GM19328 (cell line): ENCODE measurements around the gene TBX20.
"Not testable (repeated sequence)": the region's sequence is repeated elsewhere in the genome, so short reads cannot be mapped to it uniquely, and the experiment has no call there.

Experiments
- ATAC-seq: cut with Tn5 transposase; IDR thresholded peaks from one replicate; pipeline ENCODE4 v1.9.1; 2021; ENCODE audit warnings: mild to moderate bottlenecking, moderate library complexity; ENCODE audit not compliant: unreplicated experiment

TBX20 gene

DNA sequence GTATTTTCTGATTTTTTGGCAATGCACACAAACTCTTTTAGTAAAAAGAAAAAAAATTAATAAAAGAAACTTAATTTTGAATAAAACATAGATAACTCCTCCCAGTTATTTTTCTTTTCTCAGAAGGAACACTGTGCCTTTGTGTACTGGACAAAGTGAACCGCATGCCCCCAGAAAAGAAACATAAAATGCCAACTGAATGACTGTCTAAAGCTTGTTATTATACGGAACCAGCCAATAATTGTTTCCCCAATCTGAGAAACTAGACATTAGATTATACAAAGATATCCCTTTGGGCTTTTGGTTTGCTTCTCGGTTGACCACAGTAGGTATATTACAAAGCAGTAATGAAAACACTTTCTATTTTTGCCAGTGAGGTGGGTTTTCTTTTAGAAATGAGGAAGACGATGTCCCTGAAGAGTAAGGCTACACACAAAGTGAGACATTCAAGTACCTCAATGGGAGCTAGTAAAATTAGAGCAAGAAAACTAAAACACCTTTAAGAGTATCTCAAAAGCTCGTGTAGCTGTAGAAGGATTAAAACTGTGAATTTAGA, 25.3 kb downstream of the TBX20 start:
- ATAC-seq, result not testable (repeated sequence)

DNA sequence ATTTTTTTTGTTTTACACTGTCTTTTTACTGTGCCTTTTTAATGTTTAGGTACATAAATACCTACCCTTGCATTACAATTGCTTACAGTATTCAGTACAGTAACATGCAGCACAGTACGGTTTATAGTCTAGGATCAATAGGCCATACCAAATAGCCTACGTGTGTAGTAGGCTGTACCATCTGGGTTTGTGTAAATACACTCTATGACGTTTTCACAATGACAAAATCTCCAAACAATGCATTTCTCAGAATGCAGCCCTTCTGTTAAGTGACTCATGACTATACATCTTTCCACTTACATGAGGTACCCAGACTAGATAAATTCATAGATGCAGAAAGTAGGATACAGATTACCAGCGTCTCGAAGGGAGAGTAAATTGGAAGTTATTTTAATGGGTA, 26.5 kb downstream of the TBX20 start:
- not testable (repeated sequence) for ATAC-seq

DNA sequence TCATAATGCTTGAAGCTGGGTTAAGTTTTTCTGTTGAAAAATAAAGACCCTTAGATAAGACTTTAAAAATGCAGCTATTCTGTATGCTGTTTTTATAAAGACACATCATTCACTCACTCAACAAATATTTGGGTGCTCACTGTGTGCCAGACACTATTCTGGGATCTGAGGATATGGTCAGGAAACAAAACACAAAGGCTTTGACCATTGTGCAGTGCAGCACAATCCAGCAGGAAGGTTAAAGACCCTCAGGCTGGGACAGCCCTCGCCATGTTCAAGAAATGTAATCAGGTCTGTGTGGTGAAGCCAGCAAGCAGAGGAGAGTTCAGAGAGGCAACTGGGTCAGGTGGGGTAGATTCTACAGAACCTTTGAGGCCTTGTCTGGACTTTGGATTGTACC, 31.5 kb downstream of the TBX20 start:
- not testable (repeated sequence) for ATAC-seq

DNA sequence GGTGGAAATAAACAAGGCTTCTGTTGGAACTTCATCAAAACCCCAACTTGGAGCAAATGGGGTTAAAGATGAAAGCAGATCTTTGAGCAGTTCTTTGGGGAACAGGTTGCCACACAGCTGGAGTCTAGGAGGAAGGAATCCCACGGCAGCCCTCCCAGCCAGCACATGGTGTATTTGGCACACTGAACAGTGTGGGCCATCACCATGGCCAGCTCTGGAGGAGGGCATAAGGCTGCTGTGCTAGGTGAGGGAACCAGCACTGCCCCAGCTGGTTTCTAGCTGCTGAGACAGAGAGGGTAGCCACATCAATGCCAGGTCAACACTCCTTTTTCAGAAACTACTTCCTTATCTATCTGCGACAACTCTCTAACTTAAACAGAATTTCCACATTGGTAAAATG, 33.7 kb downstream of the TBX20 start:
- ATAC-seq, result not testable (repeated sequence)

DNA sequence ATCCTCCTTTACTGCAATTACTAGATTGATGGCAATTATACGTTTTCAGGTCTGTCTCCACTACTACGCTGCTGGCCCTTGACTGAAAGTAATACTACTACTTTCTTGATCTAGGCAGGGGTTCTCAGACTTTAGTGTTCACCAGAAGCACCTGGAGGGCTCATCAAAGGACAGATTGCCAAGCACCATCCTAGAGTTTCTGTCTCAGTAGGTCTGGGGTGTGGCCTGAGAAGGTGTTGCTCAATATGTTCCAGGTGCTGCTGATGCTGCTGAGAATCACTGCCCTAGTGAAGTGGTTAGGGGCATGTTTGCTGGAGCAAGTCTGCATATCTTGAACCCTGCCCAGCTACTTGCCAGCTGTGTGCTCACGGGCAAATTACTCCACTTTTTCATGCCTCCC, 37.9 kb downstream of the TBX20 start:
- not testable (repeated sequence) for ATAC-seq

DNA sequence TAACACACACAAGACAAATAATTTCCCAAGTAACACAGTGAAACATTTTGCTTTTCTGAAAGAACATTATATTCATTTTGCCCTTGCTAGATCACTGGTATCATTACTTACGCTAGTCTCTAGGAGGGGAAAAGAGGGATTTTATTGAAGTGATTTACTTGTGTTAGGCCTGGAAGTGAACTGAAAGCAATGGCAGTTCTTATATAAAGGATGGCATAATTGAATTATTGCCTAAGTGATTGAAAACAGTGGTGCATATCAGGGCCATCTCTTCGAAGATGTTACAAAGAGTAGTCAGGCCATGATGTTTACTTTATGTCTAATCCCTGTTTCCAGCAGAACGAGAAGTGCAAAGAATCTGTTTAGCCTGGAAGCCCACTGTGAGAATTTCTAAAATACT, 38.8 kb downstream of the TBX20 start:
- ATAC-seq, result not testable (repeated sequence)

DNA sequence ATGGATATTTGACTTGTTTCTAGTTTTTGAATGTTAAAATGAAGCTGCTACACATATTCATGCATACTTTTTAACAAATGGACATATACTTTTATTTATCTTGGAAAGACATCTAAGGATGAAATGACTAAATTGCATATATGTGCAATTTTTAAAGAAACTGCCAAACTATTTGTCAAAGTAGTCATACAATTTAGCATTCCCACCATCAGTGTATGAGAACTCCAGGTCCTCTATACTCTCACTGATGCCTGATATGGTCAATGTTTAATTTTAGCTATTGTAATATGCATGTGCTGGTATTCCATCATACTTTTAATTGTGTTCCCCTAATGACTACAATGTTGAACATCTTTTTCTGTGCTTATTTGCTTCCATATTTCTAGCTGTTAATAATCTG, 47.0 kb downstream of the TBX20 start:
- not testable (repeated sequence) for ATAC-seq

DNA sequence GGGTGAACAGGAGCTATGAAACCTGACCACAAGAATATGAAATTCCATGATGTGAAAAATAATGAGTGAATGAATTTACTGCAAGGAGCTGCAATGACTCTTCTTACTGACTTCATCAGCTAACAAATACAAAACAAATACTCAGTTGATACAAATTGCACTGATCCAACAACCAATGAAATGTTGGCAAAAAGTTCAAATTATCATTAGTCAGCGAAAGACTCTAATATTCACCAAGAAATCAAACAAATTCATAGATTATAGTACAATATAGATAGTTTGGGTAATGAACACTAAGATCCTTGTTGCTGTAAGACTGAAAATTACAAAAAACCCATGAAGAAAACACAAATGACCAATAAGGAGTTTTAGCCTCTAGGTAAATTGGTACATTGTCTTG, 49.0 kb downstream of the TBX20 start:
- ATAC-seq, result not testable (repeated sequence)

DNA sequence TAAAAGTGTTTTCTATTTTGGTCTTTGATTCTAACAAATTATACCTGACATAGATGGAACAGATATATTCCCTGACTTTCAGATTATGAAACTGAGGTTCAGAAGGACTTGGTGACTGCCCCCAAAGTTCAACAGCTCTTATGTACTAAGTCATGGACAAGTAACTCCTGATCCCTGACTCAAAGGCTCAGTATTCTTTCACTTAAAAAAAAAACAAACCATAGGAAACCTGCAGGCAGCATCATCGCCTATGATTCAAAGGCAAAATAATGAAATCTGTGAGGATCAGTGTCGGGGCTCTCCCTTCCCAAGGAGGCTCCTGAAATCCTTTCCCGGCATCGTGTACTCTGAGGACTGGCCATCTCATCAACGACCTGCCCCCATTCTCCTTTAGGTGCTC, 49.9 kb downstream of the TBX20 start:
- ATAC-seq, result not testable (repeated sequence)

DNA sequence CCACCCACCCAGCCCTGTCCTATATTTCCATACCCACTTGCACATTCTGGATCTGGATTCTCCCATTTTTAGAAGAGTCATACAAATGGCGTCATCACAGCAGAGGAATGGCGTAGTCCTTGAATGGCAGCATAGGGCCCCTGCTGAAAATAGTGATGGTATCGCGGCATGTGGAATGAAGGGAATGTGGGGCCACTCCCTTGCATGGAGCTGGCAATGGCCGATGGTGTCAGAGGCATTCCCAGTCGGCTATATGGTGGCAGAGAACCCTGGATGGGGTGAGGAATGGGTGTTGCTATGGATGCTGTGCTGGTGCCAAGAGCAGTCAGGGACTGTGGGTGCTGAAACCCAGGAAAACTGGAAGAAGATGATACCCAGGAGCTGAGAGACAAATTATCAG, 51.5 kb downstream of the TBX20 start:
- ATAC-seq, result not testable (repeated sequence)

DNA sequence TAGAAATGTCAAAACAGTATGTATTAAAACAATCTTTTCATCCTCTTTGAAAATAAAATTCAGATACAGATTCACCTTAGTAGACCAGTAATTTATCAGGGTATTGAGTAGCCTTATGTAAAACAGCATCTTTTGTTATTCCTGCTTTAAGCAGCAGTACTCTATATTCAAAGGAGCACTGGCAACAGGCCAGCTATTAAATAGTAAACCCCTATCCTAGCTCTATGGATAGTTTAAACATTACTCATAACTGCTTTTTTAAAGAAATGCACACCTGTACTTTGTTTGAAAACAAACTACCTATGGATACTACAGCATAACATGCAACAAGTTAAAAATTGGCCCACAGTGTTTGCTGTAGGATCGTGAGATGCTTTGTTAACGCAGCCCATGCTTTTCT, 53.7 kb downstream of the TBX20 start:
- ATAC-seq, result not testable (repeated sequence)

DNA sequence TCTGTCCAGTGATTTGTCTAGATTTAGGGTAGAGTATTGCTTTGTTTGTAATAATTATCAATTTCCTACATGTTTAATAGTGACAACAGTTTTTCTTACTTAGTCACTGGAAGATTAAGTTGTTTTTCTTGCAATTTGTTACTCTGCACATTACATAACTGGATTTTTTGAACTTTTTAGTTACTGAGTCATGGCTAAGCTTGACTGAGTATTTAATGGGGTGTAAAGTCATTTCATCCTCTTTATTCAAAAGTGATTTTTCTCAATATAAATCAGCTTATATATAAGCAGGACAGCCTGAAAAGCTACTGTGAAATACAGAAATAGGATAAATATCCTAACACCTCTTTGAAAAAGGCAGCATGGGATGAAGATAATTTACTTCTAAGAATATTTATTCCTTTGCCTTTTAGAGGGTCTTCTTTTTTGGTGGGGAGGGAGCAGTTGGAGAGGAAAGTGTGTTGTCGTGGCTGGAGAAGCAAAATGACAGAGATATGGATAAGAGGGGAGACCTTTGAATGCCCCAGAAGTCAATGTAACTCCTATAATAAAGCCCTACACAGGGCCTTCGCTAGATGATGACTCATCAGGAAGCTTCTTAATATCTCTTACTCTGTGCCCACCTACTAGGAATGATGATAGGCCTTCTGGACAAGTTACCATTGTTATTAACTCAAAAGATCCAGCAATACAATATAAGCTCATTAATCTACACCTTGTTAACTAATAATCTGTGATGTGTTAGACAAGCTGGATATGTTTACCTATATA, 55.3 kb downstream of the TBX20 start:
- not testable (repeated sequence) for ATAC-seq

DNA sequence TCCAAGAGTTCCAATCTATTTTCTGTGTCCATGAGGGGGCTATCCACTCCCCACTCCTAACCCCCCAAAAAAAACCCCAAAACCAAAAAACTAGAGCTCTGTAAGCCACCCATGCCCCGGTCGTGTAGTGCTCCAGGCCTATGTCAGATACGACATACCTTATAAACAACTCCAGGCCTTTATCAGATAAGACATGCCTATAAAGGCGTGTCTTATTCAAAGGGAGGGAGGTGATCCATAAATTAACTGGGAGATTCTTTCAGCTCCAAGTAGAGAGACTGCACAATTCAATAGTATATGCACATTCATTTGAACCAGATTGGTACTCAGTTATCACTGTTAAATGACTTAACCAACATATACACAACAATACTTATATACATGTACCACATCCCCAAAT, 62.3 kb downstream of the TBX20 start:
- ATAC-seq, result not testable (repeated sequence)

DNA sequence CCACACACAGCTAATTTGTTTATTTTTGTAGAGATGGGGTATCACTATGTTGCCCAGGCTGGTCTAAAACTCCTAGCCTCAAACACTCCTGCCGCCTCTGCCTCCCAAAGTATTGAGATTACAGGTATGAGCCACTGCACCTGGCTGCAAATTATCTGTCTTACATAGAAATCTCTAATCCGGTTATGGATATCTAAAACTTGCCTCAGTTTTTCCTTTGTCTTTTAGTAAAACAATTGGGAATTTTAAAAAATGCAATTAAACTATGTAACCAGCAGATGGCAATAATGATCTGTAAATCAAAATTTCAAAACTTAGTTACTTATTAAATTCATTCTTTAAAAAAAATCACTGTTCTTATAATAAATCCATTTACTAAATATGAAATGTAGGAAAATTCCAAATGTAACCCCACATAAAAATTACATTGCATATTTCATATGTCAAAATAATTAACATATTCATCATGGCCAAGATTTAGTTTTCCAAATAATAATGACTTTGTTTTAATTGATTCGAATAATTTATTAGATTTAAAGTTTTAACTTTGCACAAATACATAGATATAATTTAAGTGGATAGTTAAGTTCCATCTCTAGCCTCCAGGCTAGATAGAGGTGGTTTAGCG, 63.6 kb downstream of the TBX20 start:
- not testable (repeated sequence) for ATAC-seq

DNA sequence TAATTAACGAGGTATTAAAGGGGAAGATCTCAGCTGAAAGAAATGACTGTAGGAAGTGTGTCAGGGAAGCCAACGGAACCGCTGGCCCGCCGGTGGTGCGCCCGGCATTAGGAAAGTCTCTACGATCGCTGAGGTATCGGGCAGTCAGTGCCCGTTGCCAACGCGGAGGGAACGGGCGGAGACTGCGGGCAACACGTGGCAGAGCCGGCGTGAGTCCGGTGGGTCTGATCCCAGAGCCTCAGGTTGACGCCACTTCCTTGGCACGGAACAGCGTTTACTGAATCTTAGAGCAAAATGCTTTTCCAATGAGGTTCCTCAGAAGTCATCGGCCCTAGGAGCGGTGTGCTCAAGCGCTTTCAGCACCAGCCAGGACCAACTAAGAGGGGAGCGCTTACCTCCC, 67.1 kb downstream of the TBX20 start:
- not testable (repeated sequence) for ATAC-seq

DNA sequence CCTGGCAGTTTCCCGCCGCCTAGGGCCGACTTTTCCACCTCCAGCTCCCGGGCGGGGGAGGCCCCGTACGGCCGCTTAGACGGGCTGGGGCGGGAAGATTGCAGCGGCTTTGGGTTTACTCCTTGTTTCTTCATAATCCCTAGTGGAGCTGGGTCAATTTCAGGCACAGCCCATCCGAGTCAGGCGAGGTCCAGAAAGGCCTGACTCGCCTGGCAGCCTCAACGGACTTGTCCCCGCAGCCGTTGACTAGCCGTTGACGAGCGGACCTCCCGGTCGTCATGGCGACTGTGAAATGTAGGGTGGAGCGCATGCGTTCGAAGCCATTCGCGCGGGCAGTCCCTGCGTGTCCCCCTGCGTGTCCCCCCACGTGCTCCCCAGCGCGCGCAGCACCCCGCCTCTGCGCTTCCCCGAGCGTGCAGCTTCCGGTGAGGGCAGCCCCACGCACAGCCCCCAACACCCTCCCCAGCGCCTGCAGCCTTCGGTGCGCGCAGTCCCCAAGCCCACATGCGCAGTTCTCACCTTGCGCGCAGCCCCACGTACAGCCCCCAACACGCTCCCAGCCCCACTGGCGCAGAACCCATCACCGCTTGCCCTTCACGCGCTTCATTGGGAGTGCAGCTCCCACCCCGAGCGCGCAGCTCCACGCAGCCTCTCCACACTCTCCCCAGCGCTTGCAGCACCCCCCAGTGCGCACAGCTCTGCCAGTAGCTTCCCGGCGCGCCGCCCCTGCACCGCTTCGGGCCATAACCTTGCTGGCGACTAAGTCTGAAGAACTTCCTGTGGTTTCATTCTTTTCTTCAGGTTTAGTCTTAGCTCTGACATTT, 67.8 kb downstream of the TBX20 start:
- no peak for ATAC-seq

DNA sequence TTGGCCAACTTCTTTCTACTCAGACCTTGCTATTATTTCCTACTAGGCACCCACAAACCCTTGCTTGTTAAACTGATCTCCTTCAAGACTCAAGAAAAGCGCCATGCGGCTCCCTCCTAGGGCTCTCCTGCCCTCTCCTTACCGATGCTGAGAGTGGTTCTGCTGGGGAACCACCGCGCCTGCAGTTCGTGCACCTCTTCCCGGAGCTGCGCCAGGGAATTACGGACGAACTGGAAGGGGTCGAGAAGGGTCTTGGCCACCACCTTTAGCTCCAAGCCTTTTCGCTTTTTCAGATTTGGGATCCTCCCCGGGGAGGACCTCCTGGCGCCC, 68.4 kb downstream of the TBX20 start:
- ATAC-seq, result not testable (repeated sequence)

DNA sequence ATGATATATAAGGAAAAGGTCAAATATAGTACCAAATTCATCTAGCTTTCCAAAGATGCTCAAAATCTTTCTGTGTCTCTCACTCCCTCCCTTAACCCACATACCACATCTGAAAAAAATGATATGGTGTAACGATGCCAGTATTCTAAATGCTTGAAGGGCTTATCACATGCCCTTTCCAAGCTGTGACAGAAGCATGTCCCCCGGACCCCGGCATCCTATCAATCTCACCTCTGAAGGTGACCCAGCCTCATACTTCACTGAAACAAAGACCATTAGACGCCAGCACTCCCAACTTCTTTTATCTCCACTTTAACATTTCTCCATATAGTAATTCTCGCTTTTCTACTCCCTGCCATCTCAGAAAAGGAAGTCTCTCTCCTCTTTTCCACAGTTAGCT, 68.9 kb downstream of the TBX20 start:
- ATAC-seq, result not testable (repeated sequence)

DNA sequence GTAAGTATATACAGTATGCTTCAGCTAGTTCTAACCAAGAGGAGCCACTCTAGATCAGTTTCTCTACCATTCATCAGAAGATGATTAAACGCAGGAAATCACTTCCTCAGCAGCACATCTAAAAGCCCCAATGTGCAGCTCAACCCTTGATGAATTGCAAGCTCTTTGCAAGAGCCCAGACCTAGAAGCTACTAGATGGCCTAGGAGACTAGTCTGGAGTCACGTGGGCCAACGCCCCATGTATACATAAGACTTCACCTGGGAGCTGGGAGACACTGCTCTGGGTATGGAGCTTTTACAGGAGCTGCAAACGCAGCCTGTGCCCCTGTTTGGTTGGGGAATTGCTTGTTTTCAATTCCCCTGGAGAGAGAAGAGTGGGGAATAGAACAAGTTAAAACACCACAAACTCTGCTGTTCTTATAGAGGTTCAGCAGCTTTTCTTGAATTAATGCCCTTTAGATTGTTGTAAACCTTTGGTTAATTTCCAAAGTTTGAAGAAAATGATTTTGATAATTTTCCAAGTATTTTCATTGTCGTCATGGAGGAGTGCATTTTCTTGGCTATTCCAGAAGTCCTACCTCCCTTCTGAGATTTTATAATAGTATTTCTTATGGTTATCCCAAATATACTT, 69.9 kb downstream of the TBX20 start:
- not testable (repeated sequence) for ATAC-seq

DNA sequence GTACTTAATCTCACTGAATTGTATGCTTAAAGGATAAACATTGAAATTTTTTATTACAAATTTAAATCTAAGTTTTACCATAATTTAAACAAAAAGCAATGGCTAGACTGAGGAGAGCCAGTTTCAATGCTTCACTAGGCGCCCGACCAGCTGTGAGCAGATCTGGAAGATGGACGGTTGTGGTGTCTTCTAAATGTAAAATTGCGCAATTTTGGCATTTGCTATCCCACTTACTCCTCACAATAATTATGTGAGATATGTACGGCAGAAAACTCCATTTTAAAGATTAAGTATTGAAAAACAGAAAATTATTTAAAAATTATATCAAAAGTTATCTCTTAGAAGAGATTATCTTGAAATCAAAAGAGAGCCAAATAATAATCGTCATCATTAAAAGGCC, 73.2 kb downstream of the TBX20 start:
- not testable (repeated sequence) for ATAC-seq

DNA sequence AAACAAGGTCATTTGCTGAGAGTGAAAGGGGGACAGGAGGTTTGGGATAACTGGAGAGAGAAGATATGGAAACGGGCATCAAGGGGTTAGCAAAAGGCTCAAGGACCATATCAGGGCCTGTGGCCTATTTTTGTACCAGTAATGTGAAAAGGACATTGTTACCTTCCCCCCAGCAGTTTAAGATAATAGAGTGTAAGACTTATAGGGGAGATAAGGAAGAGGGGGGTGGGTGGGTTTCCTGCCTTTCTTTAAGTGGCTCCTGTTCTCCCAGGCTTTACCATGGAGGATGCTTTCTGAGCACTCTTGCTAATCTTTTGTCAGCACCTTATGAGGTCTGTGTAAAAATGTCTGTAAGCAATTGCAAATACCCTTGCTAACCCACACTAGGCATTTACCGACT, 80.7 kb downstream of the TBX20 start:
- not testable (repeated sequence) for ATAC-seq
